HG03457 (cell line): ENCODE results near the gene PIP5K1B.
A peak's percentile ranks its signal among the peaks of the same experiment; 100 is the strongest.

Experiments used
- ATAC-seq: cut with Tn5 transposase; IDR thresholded peaks from one replicate; pipeline ENCODE4 v1.9.1; 2021; ENCODE audit warnings: moderate number of reproducible peaks; ENCODE audit not compliant: unreplicated experiment

Gene PIP5K1B

GRCh38 chr9:69016191-69017096 is 311.4 kb downstream of the PIP5K1B start:
- no peak for ATAC-seq

GRCh38 chr9:69018737-69019136 is 313.7 kb downstream of the PIP5K1B start:
- ATAC-seq: no peak

- ATAC-seq: no peak
Observed at GRCh38 chr9:69019808-69020207, 314.8 kb downstream of the PIP5K1B start.

GRCh38 chr9:69020301-69021145 is 315.5 kb downstream of the PIP5K1B start:
- ATAC-seq: no peak

- no peak for ATAC-seq
Observed at GRCh38 chr9:69023650-69024049, 318.6 kb downstream of the PIP5K1B start.

GRCh38 chr9:69027355-69028097 is 322.5 kb downstream of the PIP5K1B start:
- no peak for ATAC-seq

GRCh38 chr9:69028754-69029153 is 323.7 kb downstream of the PIP5K1B start:
- no peak for ATAC-seq

- no peak for ATAC-seq
Observed at GRCh38 chr9:69029535-69029934, 324.5 kb downstream of the PIP5K1B start.

GRCh38 chr9:69030851-69031645 is 326.0 kb downstream of the PIP5K1B start:
- no peak for ATAC-seq

- no peak for ATAC-seq
Observed at GRCh38 chr9:69034071-69034470, 329.0 kb downstream of the PIP5K1B start.

- ATAC-seq: peak; percentile 93
Observed at GRCh38 chr9:69035438-69036308, 330.6 kb downstream of the PIP5K1B start, which contains the start of gene FXN. TSS of gene FXN (plus strand) at chr9:69035752. CDS start at chr9:69035783, 31 bp downstream.

GRCh38 chr9:69036309-69036708 is 331.3 kb downstream of the PIP5K1B start:
- no peak for ATAC-seq

GRCh38 chr9:69036799-69037198 is 331.8 kb downstream of the PIP5K1B start:
- ATAC-seq: no peak

GRCh38 chr9:69040646-69041045 is 335.6 kb downstream of the PIP5K1B start:
- no peak for ATAC-seq

- ATAC-seq: no peak
Observed at GRCh38 chr9:69044240-69045219, 339.5 kb downstream of the PIP5K1B start.

GRCh38 chr9:69045821-69046220 is 340.8 kb downstream of the PIP5K1B start:
- no peak for ATAC-seq

- no peak for ATAC-seq
Observed at GRCh38 chr9:69046723-69047122, 341.7 kb downstream of the PIP5K1B start.

GRCh38 chr9:69047371-69047770 is 342.3 kb downstream of the PIP5K1B start:
- no peak for ATAC-seq
